ENCODE measurements around the gene DDB1.
A peak's percentile ranks its signal among the peaks of the same experiment; 100 is the strongest.

The DDB1 gene

GRCh38 chr11:61293867-61294716, 38.8 kb downstream of the DDB1 start:
- Histone ChIP-seq H3K27ac (ENCODE audit: low read depth, low read length) (no peak overlapping the region), H3K36me3 (ENCODE audit: control insufficient read depth in 1 of 2, insufficient read depth in 2 of 2, low read length in 2 of 2) (peaks cover 0 to 10% of the 10 kb centered on the region in 2 experiments), H4K91ac (ENCODE audit: low read depth, low read length) (peak overlapping the region; percentile 45), H2BK12ac (ENCODE audit: low read length) (no peak overlapping the region), H3K9me3 (ENCODE audit: insufficient read depth, low read depth, low read length) (no peaks in the 10 kb centered on the region), H3K9ac (ENCODE audit: low read length) (no peak overlapping the region), H2AK5ac (ENCODE audit: low read length) (no peak overlapping the region), H2BK120ac (ENCODE audit: insufficient read depth, low read length, poor library complexity) (no peak overlapping the region), H3K27me3 (ENCODE audit: insufficient read depth, low read length) (peaks cover 10% of the 10 kb centered on the region), H4K12ac (ENCODE audit: low read depth, low read length) (peak overlapping the region; percentile 76), H3K4me3 (ENCODE audit: low read depth, low read length) (peak overlapping the region; percentile 75), H3K4ac (ENCODE audit: low read depth, low read length) (peak overlapping the region; percentile 43), H3K23ac (ENCODE audit: low read length) (no peak overlapping the region), H3K4me2 (ENCODE audit: low read length) (peak overlapping the region; percentile 62), H2BK5ac (ENCODE audit: low read depth, low read length, poor library complexity) (no peak overlapping the region), H3K79me2 (ENCODE audit: control insufficient read depth, insufficient read depth, low read length, poor library complexity) (peaks cover 3% of the 10 kb centered on the region), H3K4me1 (ENCODE audit: control insufficient read depth in 1 of 2, insufficient read depth in 2 of 2, low read length in 2 of 2) (peaks cover 11 to 21% of the 10 kb centered on the region in 2 experiments), H4K8ac (ENCODE audit: low read depth, low read length) (peak overlapping the region; percentile 31), H3K14ac (ENCODE audit: low read length) (peak overlapping the region; percentile 51), H3K18ac (ENCODE audit: low read length) (peak overlapping the region; percentile 8), H2AFZ (ENCODE audit: insufficient read depth, low read length, poor library complexity) (peak overlapping the region; percentile 41), H3K79me1 (ENCODE audit: low read length) (peaks cover 14% of the 10 kb centered on the region)
- no CpG with 5 or more reads among the region's 60 CpGs for WGBS (ENCODE audit: extremely low coverage, insufficient coverage, insufficient read length)
- DNase-seq: peak in 1 of 2 donors; percentile 38

GRCh38 chr11:61292356-61292755, 40.5 kb downstream of the DDB1 start:
- DNase-seq: no peak
- H3K4me3 ChIP-seq (ENCODE audit: low read depth, low read length): no peak overlapping the region
- WGBS (ENCODE audit: extremely low coverage, insufficient coverage, insufficient read length): no CpG with 5 or more reads among the region's 2 CpGs
- no peak overlapping the region for H4K91ac ChIP-seq (ENCODE audit: low read depth, low read length)
- H3K27ac ChIP-seq (ENCODE audit: low read depth, low read length): no peak overlapping the region
- H3K14ac ChIP-seq (ENCODE audit: low read length): no peak overlapping the region
- H3K4ac ChIP-seq (ENCODE audit: low read depth, low read length): no peak overlapping the region
- H2BK120ac ChIP-seq (ENCODE audit: insufficient read depth, low read length, poor library complexity): no peak overlapping the region
- no peak overlapping the region for H2AK5ac ChIP-seq (ENCODE audit: low read length)
- peaks cover 3% of the 10 kb centered on the region for H3K79me2 ChIP-seq (ENCODE audit: control insufficient read depth, insufficient read depth, low read length, poor library complexity)
- H3K36me3 ChIP-seq (ENCODE audit: control insufficient read depth in 1 of 2, insufficient read depth in 2 of 2, low read length in 2 of 2): peaks cover 0 to 8% of the 10 kb centered on the region in 2 experiments
- H3K23ac ChIP-seq (ENCODE audit: low read length): no peak overlapping the region
- no peak overlapping the region for H2BK12ac ChIP-seq (ENCODE audit: low read length)
- H4K12ac ChIP-seq (ENCODE audit: low read depth, low read length): no peak overlapping the region
- no peak overlapping the region for H2BK5ac ChIP-seq (ENCODE audit: low read depth, low read length, poor library complexity)
- no peak overlapping the region for H3K4me2 ChIP-seq (ENCODE audit: low read length)
- H3K9ac ChIP-seq (ENCODE audit: low read length): no peak overlapping the region
- no peak overlapping the region for H4K8ac ChIP-seq (ENCODE audit: low read depth, low read length)
- H3K4me1 ChIP-seq (ENCODE audit: control insufficient read depth in 1 of 2, insufficient read depth in 2 of 2, low read length in 2 of 2): peaks cover 9 to 16% of the 10 kb centered on the region in 2 experiments
- H3K9me3 ChIP-seq (ENCODE audit: insufficient read depth, low read depth, low read length): no peaks in the 10 kb centered on the region
- H3K79me1 ChIP-seq (ENCODE audit: low read length): peaks cover 14% of the 10 kb centered on the region
- no peak overlapping the region for H3K18ac ChIP-seq (ENCODE audit: low read length)
- peaks cover 10% of the 10 kb centered on the region for H3K27me3 ChIP-seq (ENCODE audit: insufficient read depth, low read length)
- no peak overlapping the region for H2AFZ ChIP-seq (ENCODE audit: insufficient read depth, low read length, poor library complexity)

- no peaks in the 10 kb centered on the region for H3K9me3 ChIP-seq (ENCODE audit: insufficient read depth, low read depth, low read length)
- peak overlapping the region; percentile 45 for H3K4me3 ChIP-seq (ENCODE audit: low read depth, low read length)
- peaks cover 3 to 9% of the 10 kb centered on the region in 2 experiments for H3K36me3 ChIP-seq (ENCODE audit: control insufficient read depth in 1 of 2, insufficient read depth in 2 of 2, low read length in 2 of 2)
- WGBS (ENCODE audit: extremely low coverage, insufficient coverage, insufficient read length): no CpG with 5 or more reads among the region's 12 CpGs
- no peak for DNase-seq
- no peak overlapping the region for H2AK5ac ChIP-seq (ENCODE audit: low read length)
- no peak overlapping the region for H3K14ac ChIP-seq (ENCODE audit: low read length)
- no peak overlapping the region for H3K9ac ChIP-seq (ENCODE audit: low read length)
- peaks cover 10% of the 10 kb centered on the region for H3K27me3 ChIP-seq (ENCODE audit: insufficient read depth, low read length)
- no peak overlapping the region for H2AFZ ChIP-seq (ENCODE audit: insufficient read depth, low read length, poor library complexity)
- H2BK120ac ChIP-seq (ENCODE audit: insufficient read depth, low read length, poor library complexity): no peak overlapping the region
- no peak overlapping the region for H4K8ac ChIP-seq (ENCODE audit: low read depth, low read length)
- no peak overlapping the region for H4K12ac ChIP-seq (ENCODE audit: low read depth, low read length)
- H3K27ac ChIP-seq (ENCODE audit: low read depth, low read length): no peak overlapping the region
- H3K79me2 ChIP-seq (ENCODE audit: control insufficient read depth, insufficient read depth, low read length, poor library complexity): peaks cover 3% of the 10 kb centered on the region
- no peak overlapping the region for H2BK12ac ChIP-seq (ENCODE audit: low read length)
- H3K4me2 ChIP-seq (ENCODE audit: low read length): no peak overlapping the region
- no peak overlapping the region for H4K91ac ChIP-seq (ENCODE audit: low read depth, low read length)
- H3K4ac ChIP-seq (ENCODE audit: low read depth, low read length): no peak overlapping the region
- peaks cover 14% of the 10 kb centered on the region for H3K79me1 ChIP-seq (ENCODE audit: low read length)
- no peak overlapping the region for H2BK5ac ChIP-seq (ENCODE audit: low read depth, low read length, poor library complexity)
- H3K18ac ChIP-seq (ENCODE audit: low read length): no peak overlapping the region
- H3K4me1 ChIP-seq (ENCODE audit: control insufficient read depth in 1 of 2, insufficient read depth in 2 of 2, low read length in 2 of 2): peaks cover 9 to 14% of the 10 kb centered on the region in 2 experiments
- no peak overlapping the region for H3K23ac ChIP-seq (ENCODE audit: low read length)
Observed at GRCh38 chr11:61290905-61291690, 41.8 kb downstream of the DDB1 start.

GRCh38 chr11:61287338-61287977, 45.4 kb downstream of the DDB1 start:
- Histone ChIP-seq H3K36me3 (ENCODE audit: control insufficient read depth in 1 of 2, insufficient read depth in 2 of 2, low read length in 2 of 2) (peaks cover 9 to 10% of the 10 kb centered on the region in 2 experiments), H3K14ac (ENCODE audit: low read length) (no peak overlapping the region), H3K27me3 (ENCODE audit: insufficient read depth, low read length) (no peaks in the 10 kb centered on the region), H3K4me3 (ENCODE audit: low read depth, low read length) (no peak overlapping the region), H3K4ac (ENCODE audit: low read depth, low read length) (no peak overlapping the region), H3K4me2 (ENCODE audit: low read length) (no peak overlapping the region), H2BK12ac (ENCODE audit: low read length) (no peak overlapping the region), H4K91ac (ENCODE audit: low read depth, low read length) (no peak overlapping the region), H3K9ac (ENCODE audit: low read length) (no peak overlapping the region), H3K23ac (ENCODE audit: low read length) (no peak overlapping the region), H3K9me3 (ENCODE audit: insufficient read depth, low read depth, low read length) (peaks cover 3% of the 10 kb centered on the region), H2BK5ac (ENCODE audit: low read depth, low read length, poor library complexity) (no peak overlapping the region), H2AFZ (ENCODE audit: insufficient read depth, low read length, poor library complexity) (no peak overlapping the region), H3K79me1 (ENCODE audit: low read length) (no peaks in the 10 kb centered on the region), H2AK5ac (ENCODE audit: low read length) (no peak overlapping the region), H3K18ac (ENCODE audit: low read length) (no peak overlapping the region), H4K12ac (ENCODE audit: low read depth, low read length) (no peak overlapping the region), H3K27ac (ENCODE audit: low read depth, low read length) (no peak overlapping the region), H3K79me2 (ENCODE audit: control insufficient read depth, insufficient read depth, low read length, poor library complexity) (no peaks in the 10 kb centered on the region), H4K8ac (ENCODE audit: low read depth, low read length) (no peak overlapping the region), H3K4me1 (ENCODE audit: control insufficient read depth in 1 of 2, insufficient read depth in 2 of 2, low read length in 2 of 2) (no peaks in the 10 kb centered on the region), H2BK120ac (ENCODE audit: insufficient read depth, low read length, poor library complexity) (no peak overlapping the region)
- no peak for DNase-seq
- WGBS (ENCODE audit: extremely low coverage, insufficient coverage, insufficient read length): no CpG with 5 or more reads among the region's 14 CpGs

All from trophoblast cell (in vitro differentiated cells and primary cell).